H4 (cell line): ENCODE measurements around the gene CINP. TPM values are rescaled to one million over a fixed set of nuclear protein-coding genes. Genes with fewer than 3 reads are reported as not detected.

Source experiments
- DNase-seq: peaks from one replicate; pipeline ENCODE4 v3.0.0-alpha.2; 2015; ENCODE audit warnings: low spot score
- total RNA-seq: library from RNA; depleted of rRNA; stranded (reverse); fragments of >200 nt; shearing (Covaris generic); gene quantifications from 2 replicates; pipeline ENCODE4 v1.2.3, GENCODE V29; 2014; rRNA removed

CINP gene
- 24.4 and 51.8 TPM in 2 replicates for total RNA-seq

DNA sequence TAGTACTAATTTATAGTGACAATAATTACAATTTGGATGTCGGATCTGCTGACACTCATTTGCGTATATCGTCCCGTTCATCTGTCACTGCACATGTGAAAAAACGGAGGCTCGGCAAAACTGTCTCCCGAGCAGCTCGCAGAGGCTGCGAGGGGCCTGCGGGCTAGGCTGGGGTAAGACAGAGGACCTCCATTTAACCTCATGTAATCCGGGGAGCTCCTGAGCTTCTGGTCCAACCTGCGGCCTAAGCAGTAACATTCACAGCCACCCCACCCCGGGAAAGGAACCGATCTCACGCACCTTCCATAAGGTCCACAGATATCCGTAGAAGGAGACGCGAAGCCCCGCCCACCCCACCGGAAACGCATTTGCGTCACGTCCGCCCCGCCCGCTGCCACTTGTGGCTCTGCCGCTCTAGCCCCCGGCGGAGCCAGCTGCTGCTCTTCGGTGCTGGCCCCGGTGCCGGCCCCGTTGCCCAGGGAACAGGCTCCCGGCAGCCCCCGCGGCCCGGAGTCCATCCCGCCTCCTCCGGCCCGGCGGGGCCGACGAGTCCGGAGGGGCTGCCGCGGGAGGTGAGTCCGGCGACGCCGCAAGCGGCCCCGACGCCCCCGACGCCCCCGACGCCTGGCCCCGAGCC, at the start of gene CINP, which contains the start of gene TECPR2:
TSS of gene CINP (minus strand) at position 346 of the 637 bp plus-strand sequence. CDS start at position 307, 39 bp downstream.
TSS of gene TECPR2 (plus strand) at position 397 of the 637 bp plus-strand sequence. CDS start 13,781 bp downstream, outside the sequence.
- DNase-seq = peak; percentile 91

DNA sequence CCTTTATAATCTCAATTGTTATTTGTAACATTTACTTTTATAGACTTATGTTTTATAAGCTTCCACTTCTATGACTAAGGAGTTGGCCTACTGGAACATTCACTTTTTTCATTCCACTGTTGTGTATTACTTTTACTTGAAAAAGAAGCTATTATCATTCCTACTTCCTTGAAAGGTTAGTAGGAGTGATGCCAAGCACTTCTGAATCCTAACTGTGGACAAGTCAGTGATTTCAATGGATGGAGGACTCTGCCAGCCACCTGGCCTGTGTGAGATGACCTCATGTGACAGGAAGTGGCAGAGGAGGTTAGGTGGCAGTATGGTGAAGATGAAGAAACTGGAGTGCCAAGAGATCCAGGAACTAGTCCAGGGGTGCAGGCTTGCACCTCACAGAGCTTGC, 46.0 kb upstream of the CINP start:
- no peak for DNase-seq

DNA sequence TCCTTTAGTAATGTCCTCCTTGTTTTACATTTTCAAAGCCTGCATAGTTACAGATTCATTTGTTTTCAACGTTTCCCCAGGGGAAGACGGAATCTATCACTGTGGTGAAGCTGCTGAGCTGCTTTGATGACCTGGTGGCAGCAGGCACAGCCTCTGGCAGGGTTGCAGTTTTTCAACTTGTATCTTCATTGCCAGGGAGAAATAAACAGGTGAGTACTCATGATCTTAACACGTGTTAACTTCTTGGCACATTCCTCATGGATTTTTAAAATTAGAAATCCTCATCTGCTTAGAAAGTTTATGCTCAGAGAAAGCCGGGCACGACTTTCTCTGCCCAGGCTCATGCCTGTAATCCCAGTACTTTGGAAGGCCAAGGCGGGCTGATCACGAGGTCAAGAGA, 44.6 kb upstream of the CINP start:
- DNase-seq = no peak

DNA sequence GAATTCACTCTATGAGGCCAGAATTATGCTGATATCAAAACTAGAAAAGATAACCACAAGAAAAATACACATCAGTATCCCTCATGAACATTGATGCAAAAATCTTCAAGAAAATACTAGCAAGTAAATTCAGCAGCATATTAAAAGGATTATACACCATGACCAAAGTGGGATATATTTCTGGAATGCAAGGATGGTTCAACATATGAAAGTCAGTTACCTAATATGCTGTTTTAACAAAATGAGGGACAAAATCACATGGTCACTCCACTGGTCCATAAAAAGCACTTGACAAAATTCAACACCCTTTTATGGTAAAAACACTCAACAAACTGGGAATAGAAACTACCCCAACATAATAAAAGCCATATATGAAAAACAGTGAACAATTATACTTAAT, 40.3 kb upstream of the CINP start:
- DNase-seq = no peak

DNA sequence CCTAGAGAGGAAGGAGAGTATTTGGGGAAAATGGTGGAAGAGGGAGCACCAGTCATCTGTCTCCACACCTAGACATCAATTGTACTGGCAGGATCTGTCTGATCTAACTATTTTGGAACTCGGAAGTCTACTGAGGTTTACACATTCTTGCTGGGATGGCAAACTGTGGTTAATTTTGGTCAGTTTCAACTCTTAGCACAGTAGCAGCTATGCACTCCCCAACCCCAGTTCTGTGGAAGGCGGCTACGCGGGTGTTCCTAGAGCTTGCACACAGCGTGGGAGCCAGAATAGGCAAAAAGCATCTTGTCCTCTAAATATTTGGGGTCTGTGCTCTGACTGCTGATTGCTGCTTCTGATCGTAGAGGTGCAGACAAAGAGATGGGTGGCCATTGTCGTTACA, 33.8 kb upstream of the CINP start:
- no peak for DNase-seq

DNA sequence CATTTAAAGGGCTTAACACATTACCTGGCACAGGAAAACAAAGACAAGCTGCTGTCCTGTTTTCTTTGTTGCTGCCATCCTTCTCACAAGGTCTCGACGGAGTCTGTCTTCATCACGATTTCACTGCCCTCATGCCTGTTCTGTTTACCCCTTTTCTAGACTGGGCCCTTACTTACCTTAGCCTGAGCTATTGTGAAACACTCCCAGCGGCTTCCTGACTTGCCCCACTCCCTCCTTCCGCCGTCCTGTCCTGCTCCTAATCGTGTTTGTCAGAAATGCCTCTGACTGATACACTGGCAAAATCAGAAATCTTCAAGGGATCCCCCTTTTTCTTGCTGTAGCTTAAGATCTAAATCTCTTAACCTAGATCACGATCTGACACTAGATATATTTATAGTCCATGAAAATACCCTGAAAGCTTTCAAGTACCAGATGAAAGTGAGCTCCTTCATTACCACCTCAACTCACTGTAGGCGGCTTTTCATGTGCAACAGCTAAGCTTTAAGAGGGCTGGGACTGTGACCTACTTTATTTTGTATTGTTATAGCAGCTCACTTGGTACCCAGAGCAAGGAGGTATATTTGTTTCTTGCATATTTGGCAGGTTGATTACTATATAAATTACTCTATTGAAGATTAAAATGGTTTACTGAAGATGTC, 32.2 kb upstream of the CINP start:
- DNase-seq = no peak

- no peak for DNase-seq
These were observed 29.8 kb upstream of the CINP start for GRCh38 chr14:102392506-102392905.

GRCh38 chr14:102390064-102390855, 27.6 kb upstream of the CINP start:
- DNase-seq = no peak

GRCh38 chr14:102389246-102389645, 26.6 kb upstream of the CINP start:
- DNase-seq = no peak

GRCh38 chr14:102387086-102387485, 24.4 kb upstream of the CINP start:
- no peak for DNase-seq

DNA sequence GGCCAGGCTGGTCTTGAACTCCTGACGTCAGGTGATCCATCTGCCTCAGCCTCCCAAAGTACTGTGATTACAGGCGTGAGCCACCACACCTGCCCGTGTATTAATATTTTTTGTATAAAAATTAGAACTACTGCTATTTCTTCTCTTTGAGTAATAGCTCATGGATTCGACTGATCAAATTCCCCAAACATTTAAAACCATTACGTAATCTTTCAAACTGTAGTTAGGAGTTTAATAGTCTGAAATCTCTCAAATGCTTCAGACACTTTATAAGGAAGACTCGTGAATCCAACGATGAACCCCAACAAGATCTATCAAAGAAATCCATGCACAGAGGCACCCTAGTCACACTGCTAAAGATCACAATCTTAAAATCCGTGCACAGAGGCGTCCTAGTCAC, 16.1 kb upstream of the CINP start:
- no peak for DNase-seq

DNA sequence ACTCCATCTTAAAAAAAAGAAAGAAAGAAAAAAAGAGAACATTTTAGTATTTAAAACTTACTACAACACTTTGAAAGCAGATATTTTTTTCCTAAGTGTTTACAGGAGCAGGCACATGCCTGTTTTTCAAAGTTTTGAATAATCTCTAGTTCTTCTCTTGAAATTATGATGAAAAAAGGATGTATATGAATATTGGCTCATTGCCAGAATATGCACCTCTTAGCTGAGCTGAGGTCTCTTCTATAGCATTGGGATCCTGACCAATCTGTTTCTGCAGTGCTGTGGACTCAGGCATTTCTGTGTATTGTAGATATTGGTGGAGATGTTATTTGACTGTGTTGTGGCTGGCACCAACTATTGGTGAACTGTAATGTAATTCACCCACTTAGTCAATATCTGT, 15.0 kb upstream of the CINP start:
- DNase-seq = no peak

DNA sequence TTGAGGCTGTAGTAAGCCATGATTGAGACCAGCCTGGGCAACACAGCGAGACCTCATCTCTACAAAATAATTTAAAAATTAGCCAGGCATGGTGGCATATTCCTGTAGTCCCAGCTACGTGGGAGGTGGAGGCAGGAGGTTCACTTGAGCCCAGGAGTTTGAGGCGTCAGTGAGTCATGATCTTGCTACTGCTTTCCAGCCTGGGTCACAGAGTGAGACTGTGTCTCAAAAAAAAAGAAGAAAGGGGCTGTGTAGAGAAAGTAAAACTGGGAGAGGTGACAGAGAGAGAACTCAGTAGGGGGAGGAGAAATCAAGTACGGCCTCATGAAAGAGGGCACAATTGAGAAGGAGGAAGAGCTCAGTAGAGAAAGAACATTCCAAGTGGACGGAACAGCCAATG, 12.4 kb upstream of the CINP start:
- DNase-seq = no peak

DNA sequence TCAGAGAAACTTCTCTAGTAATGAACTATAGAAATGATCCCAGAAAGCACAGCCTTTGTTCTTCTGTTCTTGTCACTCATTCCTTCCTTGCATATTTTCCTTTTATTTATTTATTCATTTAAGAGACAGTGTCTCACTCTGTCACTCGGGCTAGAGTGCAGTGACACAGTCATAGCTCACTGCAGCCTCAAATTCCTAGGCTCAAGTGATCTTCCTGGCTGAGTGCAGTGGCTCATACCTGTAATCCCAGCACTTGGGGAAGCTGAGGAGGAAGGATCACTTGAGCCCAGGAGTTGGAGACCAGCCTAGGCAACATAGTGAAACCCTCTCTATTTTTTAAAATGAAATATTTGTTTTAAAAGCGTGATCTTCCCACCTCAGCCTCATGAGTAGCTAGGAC, 11.6 kb upstream of the CINP start:
- DNase-seq = no peak

- DNase-seq = no peak
These were observed 10.4 kb upstream of the CINP start for GRCh38 chr14:102373110-102373509.

DNA sequence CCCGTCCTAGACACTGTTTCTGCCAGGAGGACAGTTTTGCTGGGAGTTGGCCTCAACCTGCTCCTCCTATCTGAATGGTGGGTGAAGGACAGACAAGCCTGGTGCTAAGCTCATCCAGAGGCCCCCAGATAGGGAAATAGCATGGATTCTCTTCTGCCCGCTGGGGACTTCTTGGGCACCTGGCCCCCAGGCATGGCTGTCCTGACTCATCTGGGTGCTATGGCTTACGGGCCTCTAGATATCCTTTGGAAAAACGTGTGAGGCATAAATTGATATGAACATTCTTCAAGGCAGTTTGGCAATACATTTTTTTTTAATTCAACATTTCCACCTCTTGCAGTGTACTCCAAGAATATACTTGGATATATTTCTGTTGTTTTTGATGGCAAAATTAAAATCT, 8.7 kb upstream of the CINP start:
- no peak for DNase-seq

DNA sequence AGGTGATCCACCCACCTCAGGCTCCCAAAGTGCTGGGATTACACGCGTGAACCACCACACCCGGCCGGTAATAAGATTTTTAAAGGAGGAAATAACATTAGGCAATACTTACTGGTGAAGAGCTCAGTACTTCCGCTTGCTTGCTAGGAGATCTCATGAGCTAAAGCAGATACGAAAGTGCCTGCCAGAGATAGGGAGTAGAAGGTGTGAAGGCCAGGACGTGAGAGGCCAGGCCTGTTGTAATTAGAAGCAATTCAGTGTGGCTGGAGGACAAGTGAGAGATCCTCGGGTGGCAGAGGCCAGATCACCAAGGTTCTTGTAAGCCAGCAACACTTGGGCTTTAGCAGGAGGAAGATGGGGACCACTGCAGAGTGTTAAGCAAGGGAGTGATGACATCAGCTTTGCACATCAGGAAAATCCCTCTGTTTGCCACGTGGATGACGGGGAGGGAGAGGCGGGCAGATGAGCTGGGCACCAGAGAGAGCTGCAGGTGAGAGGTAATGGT, 7.7 kb upstream of the CINP start:
- DNase-seq = no peak

DNA sequence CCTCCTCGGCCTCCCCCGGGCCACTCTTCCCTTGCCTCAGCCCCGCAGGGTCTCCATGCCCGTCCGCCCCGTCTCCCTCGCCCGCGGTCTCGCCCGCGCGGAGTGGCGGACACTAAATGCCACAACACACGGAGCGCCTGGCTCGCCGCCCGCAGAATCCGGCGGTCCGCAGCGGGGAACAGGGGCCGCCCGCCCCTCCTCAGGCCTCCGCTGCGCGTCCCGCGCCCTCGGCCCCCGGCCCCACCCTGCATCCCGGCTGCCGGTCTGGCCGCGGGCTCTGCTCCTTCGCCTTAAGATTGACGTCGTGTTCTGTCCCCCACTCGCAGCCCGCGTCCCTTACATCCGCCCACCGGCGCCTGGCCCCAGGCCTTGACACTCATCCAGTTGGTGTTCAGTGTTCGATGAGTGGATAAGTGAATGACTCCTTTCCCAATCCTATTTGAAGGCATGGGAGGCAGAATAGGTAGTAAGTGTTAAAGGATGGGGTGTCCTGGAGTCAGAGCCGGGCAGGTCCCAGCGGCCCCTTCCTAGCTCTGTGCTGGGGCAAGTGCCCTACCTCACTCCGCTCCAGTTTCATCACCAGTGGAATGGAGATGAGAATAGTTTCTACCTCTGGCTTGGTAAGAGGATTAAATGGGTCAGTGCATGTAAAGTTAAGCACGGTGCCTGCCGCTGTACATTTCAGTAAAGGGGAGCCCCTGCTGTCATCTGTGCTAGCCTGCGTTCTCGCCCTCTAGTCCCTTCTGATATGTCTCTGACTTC, 673 bp upstream of the CINP start:
- DNase-seq = no peak

- no peak for DNase-seq
These were observed 606 bp downstream of the CINP start for GRCh38 chr14:102362084-102362483.

DNA sequence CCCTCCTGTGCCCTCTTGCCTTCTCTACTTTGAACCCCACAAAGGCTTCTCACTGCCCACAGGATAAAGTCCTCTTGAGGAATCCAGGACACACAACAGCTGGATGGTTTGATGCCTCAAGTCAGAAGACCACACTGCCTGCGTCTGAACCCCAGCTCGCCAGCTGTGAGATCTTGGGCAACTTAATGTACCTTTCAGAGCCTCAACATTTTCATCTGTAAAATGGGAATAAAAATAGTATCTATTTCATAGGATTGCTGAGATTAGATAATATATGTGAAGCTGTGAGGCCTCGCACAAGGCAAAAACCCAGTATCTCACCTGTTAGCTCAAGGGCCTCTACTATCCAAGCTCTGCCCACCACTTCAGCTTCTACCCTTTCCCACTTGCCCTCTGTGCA, 2.3 kb downstream of the CINP start:
- no peak for DNase-seq

DNA sequence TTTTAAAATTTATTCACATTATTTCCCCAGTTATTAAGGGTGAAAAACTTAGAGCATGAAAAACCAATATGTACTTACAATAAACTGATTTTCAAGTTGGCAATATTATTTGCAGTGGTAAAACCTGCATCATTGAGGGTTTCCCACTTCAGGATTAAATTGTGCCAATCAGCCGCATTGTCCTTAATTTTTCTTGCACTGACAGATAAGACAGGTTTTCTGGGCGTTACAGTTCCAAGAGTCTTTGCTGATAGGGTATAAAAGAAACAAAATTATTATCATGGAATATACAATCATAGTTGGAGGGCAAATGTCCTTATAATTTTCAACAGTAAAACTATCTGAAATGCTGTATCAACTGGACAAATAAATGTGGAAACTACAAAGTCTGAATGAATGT, 3.3 kb downstream of the CINP start:
- no peak for DNase-seq

- DNase-seq = no peak
These were observed 6.4 kb downstream of the CINP start for GRCh38 chr14:102356280-102356679.
